Measurements from ENCODE around the gene HACE1.

DNA sequence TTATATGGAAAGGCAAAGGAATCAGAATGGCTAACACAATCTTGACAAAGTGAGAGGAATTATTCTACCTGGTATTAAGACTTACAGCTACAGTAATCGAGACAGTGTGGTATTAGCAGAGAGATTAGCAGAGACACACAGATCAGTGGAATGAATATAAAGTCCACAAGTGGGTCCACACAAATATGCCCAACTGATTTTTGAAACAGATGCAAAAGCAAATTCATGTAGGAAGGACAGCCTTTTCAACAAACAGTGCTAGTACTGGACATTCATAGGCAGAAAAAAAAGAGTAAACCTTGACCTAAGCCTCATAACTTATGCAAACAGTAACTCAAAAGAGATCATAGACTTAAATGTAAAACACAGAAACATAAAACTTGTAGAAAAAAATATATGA lies 22.6 kb downstream of the HACE1 start:
- TF ChIP-seq, protein P1, sequence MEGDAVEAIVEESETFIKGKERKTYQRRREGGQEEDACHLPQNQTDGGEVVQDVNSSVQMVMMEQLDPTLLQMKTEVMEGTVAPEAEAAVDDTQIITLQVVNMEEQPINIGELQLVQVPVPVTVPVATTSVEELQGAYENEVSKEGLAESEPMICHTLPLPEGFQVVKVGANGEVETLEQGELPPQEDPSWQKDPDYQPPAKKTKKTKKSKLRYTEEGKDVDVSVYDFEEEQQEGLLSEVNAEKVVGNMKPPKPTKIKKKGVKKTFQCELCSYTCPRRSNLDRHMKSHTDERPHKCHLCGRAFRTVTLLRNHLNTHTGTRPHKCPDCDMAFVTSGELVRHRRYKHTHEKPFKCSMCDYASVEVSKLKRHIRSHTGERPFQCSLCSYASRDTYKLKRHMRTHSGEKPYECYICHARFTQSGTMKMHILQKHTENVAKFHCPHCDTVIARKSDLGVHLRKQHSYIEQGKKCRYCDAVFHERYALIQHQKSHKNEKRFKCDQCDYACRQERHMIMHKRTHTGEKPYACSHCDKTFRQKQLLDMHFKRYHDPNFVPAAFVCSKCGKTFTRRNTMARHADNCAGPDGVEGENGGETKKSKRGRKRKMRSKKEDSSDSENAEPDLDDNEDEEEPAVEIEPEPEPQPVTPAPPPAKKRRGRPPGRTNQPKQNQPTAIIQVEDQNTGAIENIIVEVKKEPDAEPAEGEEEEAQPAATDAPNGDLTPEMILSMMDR (IDR thresholded peaks at IDR 0.05; ENCODE audit: low read depth, low read length, poor library complexity, severe bottlenecking) = no peak
- TF ChIP-seq EZH2phosphoT487 (IDR thresholded peaks at IDR 0.05; ENCODE audit: borderline replicate concordance, low read length) = no peak
